Fibroblast of lung (primary cell): Measurements from ENCODE around the gene SPOCK1. TPM values are rescaled to one million over a fixed set of nuclear protein-coding genes. Genes with fewer than 3 reads are reported as not detected.

Source experiments
- DNase-seq, 2 donors: peaks; one replicate each; pipeline versions ENCODE4 v3.0.0 to v3.0.0-alpha.2; 2010; ENCODE audit warnings: low read depth in 2 of 2
- H2AFZ ChIP-seq: 2 replicates; pipeline ENCODE4 v1.5.1; 2012; ENCODE audit warnings: low read length, control low read depth, inconsistent platforms
- H3K27ac ChIP-seq: 2 replicates; pipeline ENCODE4 v1.5.1; 2011; ENCODE audit warnings: low read length, control low read depth; ENCODE audit not compliant: insufficient read depth
- H3K27me3 ChIP-seq: 2 replicates; pipeline ENCODE4 v1.5.1; 2011; ENCODE audit warnings: mild to moderate bottlenecking, low read length; ENCODE audit not compliant: control insufficient read depth, insufficient read depth
- H3K36me3 ChIP-seq: 2 replicates; pipeline ENCODE4 v1.5.1; 2011; ENCODE audit warnings: low read length; ENCODE audit not compliant: control insufficient read depth, insufficient read depth
- H3K4me1 ChIP-seq: 2 replicates; pipeline ENCODE4 v1.5.1; 2011; ENCODE audit warnings: low read length; ENCODE audit not compliant: control insufficient read depth, insufficient read depth; ENCODE audit errors: extremely low read depth
- H3K4me2 ChIP-seq: 2 replicates; pipeline ENCODE4 v1.5.1; 2011; ENCODE audit warnings: low read length, control low read depth; ENCODE audit not compliant: insufficient read depth; ENCODE audit errors: extremely low read depth
- H3K4me3 ChIP-seq, 4 experiments: fragments of 200-600 bp in 1 of 4; sonication (generic) in 1 of 4; replicated peaks in 1 of 4; 2 replicates each; pipeline ENCODE4 v1.5.1; 2011 to 2016; ENCODE audit warnings: low read length in 4 of 4, low read depth in 3 of 4, mild to moderate bottlenecking in 3 of 4, control low read depth in 2 of 4, inconsistent platforms in 1 of 4, mixed read lengths in 1 of 4; ENCODE audit not compliant: insufficient read depth in 1 of 4; ENCODE audit errors: control extremely low read depth in 1 of 4
- H3K79me2 ChIP-seq: 2 replicates; pipeline ENCODE4 v1.5.1; 2012; ENCODE audit warnings: mild to moderate bottlenecking, low read length, inconsistent platforms; ENCODE audit not compliant: control insufficient read depth, insufficient read depth
- H3K9ac ChIP-seq: 2 replicates; pipeline ENCODE4 v1.5.1; 2011; ENCODE audit warnings: mild to moderate bottlenecking, low read length, control low read depth; ENCODE audit not compliant: insufficient read depth
- H3K9me3 ChIP-seq: 2 replicates; pipeline ENCODE4 v1.5.1; 2012; ENCODE audit warnings: low read depth, low read length; ENCODE audit not compliant: control insufficient read depth, insufficient read depth
- H4K20me1 ChIP-seq: 2 replicates; pipeline ENCODE4 v1.5.1; 2011; ENCODE audit warnings: low read length; ENCODE audit not compliant: control insufficient read depth, insufficient read depth; ENCODE audit errors: extremely low read depth
- EZH2 ChIP-seq: IDR thresholded peaks from 2 replicates; pipeline ENCODE4 v1.5.1; 2012; ENCODE audit warnings: low read length, control low read depth, mild to moderate bottlenecking; ENCODE audit errors: missing control alignments
- polyA plus RNA-seq, 2 donors: library from polyadenylated mRNA; depleted of rRNA in 1 of 2; stranded (reverse) in 1 of 2; unstranded in 1 of 2; fragments of >200 nt; gene quantifications; 2 replicates each; pipeline ENCODE4 v1.2.1, GENCODE V29; 2011 to 2012; ENCODE audit warnings: missing spikeins in 1 of 2
- total RNA-seq: library from RNA; depleted of rRNA; stranded (reverse); fragments of >200 nt; gene quantifications from 2 replicates; pipeline ENCODE4 v1.2.1, GENCODE V29; 2014
- TF ChIP-seq, protein P1 (sequence below), 2 donors: IDR thresholded peaks in 1 of 2; conservative IDR thresholded peaks in 1 of 2; 1 replicate in 1 of 2; 2 replicates in 1 of 2; pipeline ENCODE4 v1.5.1; 2011 to 2012; ENCODE audit warnings: low read length in 2 of 2, control low read depth in 1 of 2, inconsistent platforms in 1 of 2, low read depth in 1 of 2, mild to moderate bottlenecking in 1 of 2

The SPOCK1 gene
- total and polyA plus RNA-seq, 2 donors (not counting 1 experiment from before 2014, with no cell fraction given) = 11.1 to 34.9 TPM

GRCh38 chr5:137192293-137192743 is 306.8 kb downstream of the SPOCK1 start:
- Histone ChIP-seq H3K27ac (no peak overlapping the region), H3K79me2 (no peaks in the 10 kb centered on the region)

GRCh38 chr5:137191179-137191578 is 307.9 kb downstream of the SPOCK1 start:
- TF ChIP-seq EZH2 = no peak
- TF ChIP-seq, protein P1, sequence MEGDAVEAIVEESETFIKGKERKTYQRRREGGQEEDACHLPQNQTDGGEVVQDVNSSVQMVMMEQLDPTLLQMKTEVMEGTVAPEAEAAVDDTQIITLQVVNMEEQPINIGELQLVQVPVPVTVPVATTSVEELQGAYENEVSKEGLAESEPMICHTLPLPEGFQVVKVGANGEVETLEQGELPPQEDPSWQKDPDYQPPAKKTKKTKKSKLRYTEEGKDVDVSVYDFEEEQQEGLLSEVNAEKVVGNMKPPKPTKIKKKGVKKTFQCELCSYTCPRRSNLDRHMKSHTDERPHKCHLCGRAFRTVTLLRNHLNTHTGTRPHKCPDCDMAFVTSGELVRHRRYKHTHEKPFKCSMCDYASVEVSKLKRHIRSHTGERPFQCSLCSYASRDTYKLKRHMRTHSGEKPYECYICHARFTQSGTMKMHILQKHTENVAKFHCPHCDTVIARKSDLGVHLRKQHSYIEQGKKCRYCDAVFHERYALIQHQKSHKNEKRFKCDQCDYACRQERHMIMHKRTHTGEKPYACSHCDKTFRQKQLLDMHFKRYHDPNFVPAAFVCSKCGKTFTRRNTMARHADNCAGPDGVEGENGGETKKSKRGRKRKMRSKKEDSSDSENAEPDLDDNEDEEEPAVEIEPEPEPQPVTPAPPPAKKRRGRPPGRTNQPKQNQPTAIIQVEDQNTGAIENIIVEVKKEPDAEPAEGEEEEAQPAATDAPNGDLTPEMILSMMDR (conservative IDR thresholded peaks at IDR 0.05 in 1 of 2, IDR thresholded peaks at IDR 0.05 in 1 of 2; ENCODE audit: low read depth in 1 of 2, low read length in 2 of 2) = no peak
- H3K9me3 ChIP-seq = no peaks in the 10 kb centered on the region
- no peak overlapping the region for H2AFZ ChIP-seq
- H3K79me2 ChIP-seq = no peaks in the 10 kb centered on the region
- no peak overlapping the region for H3K9ac ChIP-seq
- H4K20me1 ChIP-seq = no peaks in the 10 kb centered on the region
- no peak overlapping the region for H3K4me3 ChIP-seq
- no peaks in the 10 kb centered on the region for H3K36me3 ChIP-seq
- H3K4me1 ChIP-seq = peaks cover 2% of the 10 kb centered on the region
- H3K4me2 ChIP-seq = no peak overlapping the region
- H3K27me3 ChIP-seq = no peaks in the 10 kb centered on the region
- H3K27ac ChIP-seq = no peak overlapping the region
- DNase-seq = peak in 1 of 2 donors; percentile 74

More at GRCh38 chr5:137192293-137192743, 306.8 kb downstream of the SPOCK1 start:
- Histone ChIP-seq H3K4me3 (no peak overlapping the region), H4K20me1 (no peaks in the 10 kb centered on the region), H3K9ac (no peak overlapping the region), H3K4me2 (no peak overlapping the region), H3K27me3 (no peaks in the 10 kb centered on the region), H3K4me1 (peaks cover 2% of the 10 kb centered on the region), H3K9me3 (no peaks in the 10 kb centered on the region), H3K36me3 (no peaks in the 10 kb centered on the region), H2AFZ (no peak overlapping the region)
- DNase-seq = peak in 1 of 2 donors; percentile 84
- TF ChIP-seq, protein P1 (conservative IDR thresholded peaks at IDR 0.05 in 1 of 2, IDR thresholded peaks at IDR 0.05 in 1 of 2; ENCODE audit: low read depth in 1 of 2, low read length in 2 of 2) = no peak
- no peak for TF ChIP-seq EZH2

GRCh38 chr5:137190441-137190840 is 308.7 kb downstream of the SPOCK1 start:
- peak in 1 of 2 donors; percentile 83 for DNase-seq
- H3K9me3 ChIP-seq = no peaks in the 10 kb centered on the region
- H4K20me1 ChIP-seq = no peaks in the 10 kb centered on the region
- no peaks in the 10 kb centered on the region for H3K36me3 ChIP-seq
- H3K4me3 ChIP-seq = no peak overlapping the region
- no peaks in the 10 kb centered on the region for H3K27me3 ChIP-seq
- no peak overlapping the region for H3K4me2 ChIP-seq
- no peak overlapping the region for H2AFZ ChIP-seq
- peaks cover 2% of the 10 kb centered on the region for H3K4me1 ChIP-seq
- H3K79me2 ChIP-seq = no peaks in the 10 kb centered on the region
- TF ChIP-seq, protein P1 (conservative IDR thresholded peaks at IDR 0.05 in 1 of 2, IDR thresholded peaks at IDR 0.05 in 1 of 2; ENCODE audit: low read depth in 1 of 2, low read length in 2 of 2) = no peak
- no peak for TF ChIP-seq EZH2
- H3K27ac ChIP-seq = no peak overlapping the region
- H3K9ac ChIP-seq = no peak overlapping the region
